HG03108 (cell line): Measurements from ENCODE around the gene ARFGAP1.

Source experiments
- ATAC-seq: cut with Tn5 transposase; IDR thresholded peaks from one replicate; pipeline ENCODE4 v1.9.1; 2021; ENCODE audit warnings: moderate library complexity; ENCODE audit not compliant: unreplicated experiment

ARFGAP1 gene

DNA sequence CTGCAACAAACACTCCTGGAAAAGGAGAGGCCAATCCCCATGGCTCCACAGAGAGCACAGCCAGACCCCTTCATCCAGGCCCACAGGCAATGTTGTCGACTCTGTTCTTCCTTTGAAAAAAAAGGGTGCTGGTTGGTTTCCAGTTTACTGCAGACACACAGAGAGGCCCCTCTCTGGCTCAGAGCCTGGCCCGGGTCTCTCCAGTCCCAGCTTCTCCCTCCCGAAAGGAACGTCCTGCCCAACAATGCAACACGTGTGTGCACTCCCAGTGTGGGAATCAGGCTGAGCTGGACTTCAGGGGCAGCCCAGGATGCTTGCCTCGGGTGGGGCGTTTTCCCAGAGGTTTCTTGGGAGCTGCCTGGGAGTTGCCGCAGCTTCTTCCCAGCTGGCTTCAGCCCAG, 13.8 kb upstream of the ARFGAP1 start:
- no peak for ATAC-seq

DNA sequence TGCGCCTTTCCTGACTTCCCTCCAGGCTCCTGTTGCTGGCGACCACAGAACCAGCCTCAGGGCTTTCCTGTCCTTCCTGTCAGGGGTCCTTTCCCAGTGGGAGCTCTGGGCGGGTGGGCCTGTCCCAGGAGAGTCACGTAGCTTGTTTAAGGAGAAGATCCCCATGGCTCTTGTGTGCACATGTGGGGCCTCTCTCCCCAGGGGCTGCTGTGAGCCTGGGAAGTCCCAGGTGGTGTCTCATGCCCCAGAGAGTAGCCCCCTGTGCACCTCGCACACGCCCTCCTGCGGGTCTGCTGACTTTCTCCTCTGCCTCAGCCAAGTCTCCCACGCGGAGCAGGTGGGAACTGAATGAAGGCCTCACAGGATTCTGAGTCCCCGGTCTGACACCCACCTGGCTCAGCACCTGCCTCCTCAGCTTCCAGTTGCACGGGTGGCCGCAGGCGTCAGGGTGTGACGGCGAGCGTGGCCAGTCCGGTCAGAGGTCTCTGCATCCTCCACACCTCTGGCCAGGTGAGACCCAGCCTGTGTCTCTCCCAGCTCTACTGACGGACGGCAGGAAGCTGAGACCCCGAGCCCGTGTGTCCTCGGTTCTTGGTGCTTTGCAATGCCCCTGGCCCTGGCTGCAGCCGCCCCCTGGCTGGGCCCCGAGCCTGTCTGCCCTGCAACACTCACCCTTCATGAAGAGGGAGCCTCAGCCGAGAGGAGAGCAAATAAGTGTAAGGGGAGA, 12.7 kb upstream of the ARFGAP1 start:
- no peak for ATAC-seq

DNA sequence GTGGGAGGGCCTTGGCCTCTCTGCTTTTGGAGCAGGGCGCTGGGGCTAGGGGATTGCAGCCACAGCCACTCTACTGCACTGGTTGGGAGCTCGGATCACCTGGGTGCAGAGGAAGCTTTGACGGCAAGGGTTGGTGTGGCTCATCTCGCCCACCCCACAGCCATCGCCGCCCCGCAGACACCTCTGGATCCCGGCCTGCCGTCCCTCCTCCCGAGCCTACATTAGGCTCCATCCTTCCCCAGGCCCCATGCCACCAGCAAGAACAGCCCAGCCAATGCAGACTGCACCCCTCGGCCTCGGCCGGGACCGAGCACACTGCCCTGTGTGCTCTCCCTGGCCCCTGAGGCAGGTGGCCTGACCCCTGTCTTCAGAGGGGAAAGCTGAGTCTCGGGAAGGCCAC, 12.1 kb upstream of the ARFGAP1 start:
- ATAC-seq, result no peak

DNA sequence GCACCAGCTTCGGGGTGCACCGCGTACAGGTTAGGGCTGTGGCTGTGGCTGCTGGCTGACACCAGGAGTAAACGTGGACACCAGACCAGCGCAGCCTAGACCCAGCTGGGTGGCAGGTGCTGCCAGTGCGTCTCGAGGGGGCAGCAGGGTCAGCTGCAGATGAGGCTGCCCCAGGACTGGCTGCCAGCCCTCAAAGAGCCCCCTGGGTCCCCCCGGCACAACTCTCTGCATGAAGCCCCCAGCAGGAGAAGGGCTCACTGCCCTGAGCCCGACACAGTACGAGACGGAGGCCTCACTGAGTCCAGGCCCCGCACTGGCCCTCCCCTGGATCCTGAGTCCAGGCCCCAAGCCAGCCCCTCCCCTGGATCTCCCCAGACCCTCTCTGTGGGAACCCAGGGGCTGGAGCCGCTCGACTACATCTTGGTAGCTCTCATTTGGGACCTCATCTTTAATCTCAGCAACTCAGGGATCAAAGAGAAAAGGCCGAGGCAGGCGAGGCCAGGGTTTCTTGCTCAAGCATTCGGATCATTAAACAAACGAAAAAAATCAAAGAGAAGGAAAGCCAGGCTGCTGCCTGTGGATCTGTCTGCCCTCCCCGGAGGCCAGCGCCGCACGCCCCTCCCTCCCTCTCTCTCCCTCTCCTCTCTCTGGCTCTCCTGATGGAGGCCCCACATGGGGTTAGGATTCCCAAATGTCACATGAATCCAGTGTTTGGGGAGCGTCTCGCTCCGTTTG, 11.4 kb upstream of the ARFGAP1 start:
- ATAC-seq, result no peak

DNA sequence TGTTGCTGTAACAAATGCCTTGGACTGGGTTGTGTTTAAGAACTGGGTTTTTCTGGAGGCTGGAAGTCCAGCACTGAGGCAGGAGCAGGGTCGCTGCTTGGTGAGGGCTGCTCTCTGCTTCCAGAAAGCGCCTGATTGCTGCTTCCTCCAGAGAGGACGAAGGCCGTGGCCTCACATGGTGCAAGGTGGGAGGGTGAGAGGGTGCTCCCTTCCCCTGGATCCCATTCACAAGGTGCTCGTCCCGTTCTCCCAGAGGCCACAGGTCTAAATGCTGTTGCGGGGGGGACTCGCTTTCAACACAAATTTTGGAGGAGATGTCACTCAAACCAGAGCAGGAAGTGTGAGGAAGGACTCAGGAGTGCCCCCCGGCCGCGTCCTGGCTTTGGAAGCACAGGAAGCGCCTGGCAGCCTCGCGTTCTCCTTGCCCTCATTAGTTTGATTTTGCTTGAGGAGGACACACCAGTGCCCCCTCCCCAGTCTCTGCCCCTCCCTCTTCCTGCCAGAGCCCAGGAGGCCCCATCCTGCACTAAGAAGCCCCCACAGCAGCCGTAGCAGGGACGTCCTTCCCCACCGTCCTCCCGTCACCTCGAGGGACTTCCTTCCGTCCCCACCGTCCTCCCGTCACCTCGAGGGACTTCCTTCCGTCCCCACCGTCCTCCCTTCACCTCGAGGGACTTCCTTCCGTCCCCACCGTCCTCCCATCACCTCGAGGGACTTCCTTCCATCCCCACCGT, 10.7 kb upstream of the ARFGAP1 start:
- no peak for ATAC-seq

DNA sequence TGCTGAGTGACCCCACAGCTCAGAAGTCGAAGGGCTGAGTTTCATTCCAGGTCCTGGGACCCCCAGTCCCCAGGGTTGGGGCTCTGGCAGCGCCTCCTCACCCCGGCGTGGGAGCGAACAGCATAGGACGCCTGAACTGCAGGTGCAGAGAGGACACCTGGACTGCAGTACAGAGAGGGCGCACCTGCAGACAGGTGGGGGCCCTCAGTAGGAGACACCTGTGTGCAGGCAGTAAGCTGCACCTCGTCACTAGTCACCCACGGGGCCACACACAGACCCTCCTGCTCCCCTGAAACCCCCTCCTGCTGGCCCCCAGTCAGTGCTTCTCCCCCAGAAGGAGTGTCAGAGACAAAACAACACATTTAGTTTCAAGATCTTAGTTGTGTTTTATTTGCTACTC, 9.8 kb upstream of the ARFGAP1 start:
- ATAC-seq, result no peak

DNA sequence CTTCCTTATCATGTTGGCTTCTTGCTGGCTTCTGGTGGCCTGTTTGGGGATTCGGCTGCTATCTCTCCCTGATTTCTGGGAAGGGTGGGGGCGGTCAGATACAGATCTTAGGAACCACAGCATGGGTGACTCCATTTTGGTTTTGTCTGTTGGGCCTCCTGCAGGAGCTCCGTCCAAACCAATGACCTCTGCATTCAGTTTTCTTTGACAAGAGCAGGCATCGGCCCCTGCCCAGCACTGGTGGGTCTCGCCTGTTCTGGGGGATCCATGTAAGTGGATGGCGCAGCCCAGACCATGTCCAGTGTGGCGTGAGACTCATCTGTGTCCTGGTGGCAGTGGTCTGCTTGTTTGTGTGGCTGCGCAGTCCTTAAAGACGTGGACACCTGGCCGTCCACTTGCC, 8.6 kb upstream of the ARFGAP1 start:
- no peak for ATAC-seq

DNA sequence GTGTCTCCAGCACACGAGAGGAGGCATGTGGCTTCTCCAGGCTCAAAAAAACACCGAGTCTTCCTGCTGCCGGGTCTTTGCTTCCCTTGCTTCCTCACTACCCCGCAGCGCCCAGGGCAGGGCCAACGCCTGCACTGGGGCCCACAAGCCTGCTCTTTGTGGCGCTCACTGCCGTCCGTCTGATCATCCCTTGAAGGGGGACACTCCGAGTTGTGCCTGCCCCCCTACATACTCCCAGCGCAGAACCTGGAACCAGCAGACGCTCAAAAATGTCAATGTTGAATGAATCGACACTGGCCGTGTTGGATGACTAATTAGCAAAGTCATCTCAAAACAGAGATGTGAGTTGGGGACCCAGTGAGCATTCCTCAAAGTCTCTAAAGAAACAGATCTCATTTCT, 8.1 kb upstream of the ARFGAP1 start:
- ATAC-seq, result no peak

DNA sequence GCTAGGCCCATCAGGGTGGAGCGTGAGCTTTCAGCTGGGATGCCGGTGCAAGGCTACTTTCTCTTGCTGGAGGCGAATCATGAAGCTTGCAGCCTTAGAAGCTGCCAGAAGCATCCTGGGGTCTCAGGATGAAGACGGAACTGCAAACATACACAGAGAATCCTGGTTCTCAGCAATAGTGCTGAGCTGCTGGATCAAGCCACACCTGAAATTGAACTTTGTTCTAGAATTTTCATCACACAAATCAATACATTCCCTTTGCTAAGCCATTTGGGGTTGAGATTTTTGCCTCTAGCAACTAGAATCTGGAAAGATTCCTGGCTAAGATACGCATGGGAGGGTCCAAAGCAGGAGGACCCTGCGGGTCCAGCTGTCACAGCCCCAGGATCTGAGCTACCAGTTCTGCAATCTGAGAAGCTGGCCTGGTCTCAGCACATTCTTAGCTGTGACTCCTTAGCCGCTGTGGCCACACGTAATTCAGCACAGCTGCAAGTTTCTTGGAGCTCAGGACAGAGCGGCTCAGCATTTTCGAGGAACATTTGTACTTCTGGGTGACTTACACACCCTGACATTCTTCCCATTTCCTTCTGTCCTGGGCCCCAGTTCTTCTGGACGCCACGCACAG, 6.6 kb upstream of the ARFGAP1 start:
- no peak for ATAC-seq

DNA sequence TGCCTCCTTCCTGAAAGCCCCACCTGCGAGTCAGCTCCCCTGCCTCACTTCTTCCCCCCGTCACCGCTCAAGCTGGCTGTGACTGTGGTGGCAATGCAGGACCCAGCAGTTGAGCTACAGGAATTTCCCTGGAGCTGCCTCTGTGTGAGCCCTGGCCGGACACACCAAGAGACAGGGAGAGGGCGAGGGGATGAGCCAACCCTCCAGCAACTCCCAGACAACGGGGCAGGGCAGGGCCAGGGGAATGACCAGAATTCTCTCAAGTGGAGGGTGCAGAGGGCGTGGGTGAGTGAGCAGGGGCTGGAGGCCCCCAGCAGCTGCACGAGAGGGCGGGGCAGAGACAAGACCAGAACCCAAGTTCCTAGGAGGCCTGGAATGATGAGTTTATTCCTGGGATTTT, 4.9 kb upstream of the ARFGAP1 start:
- ATAC-seq, result no peak

DNA sequence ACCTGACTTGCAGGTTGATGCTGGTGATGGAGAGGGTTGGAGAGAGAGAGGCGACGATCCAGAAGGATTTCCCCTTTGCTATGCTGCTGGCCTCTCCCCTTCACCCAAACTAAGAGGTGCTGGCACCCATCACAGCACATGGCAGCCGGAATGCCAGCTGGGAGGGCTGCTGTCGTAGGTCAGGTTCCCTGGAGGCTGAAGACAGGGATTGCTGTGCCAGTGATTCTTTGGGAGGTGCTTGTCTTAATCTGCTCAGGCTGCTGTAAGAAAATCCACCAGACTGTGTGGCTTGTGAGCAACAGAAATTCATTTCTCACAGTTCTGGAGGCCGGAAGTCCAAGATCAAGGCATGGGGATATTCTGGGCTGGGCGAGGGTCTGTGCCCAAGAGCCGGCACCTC, 4.4 kb upstream of the ARFGAP1 start:
- ATAC-seq, result no peak

DNA sequence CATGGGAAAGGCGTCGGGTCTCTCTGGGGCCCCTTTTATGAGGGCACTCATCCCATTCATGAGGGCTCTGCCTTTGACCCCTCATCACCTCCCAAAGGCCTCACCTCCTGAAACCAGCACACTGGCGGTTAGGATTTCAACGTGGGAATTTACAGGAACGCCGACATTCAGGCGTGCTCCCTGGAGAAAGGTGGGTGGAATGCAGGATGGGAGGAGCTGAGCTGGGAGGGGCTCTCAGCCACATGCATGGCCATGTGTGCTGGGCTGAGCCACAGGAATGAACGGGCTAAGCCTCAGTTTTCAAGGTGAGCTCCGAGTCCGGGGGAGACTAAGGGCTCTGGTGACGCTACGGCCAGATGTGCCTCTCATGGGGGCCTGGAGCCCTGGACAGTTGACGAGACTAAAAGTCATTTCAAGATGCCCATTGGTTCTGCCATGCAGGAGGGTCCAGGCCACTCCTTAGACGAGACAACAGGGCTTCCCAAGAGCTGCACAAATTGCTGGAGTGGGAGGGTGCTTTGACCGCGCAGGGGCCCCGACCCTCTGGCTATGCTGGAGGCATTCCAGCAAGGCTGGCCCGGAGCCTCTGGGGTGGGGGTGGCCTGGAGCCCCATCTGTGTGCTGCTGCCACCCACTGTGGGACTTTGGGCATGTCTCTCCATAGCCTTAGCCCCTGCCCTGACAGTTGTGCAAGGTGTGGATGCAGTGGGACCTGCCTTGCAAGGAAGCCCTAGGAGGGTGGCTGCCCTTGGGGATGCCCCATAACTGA, 3.8 kb upstream of the ARFGAP1 start:
- ATAC-seq, result no peak

DNA sequence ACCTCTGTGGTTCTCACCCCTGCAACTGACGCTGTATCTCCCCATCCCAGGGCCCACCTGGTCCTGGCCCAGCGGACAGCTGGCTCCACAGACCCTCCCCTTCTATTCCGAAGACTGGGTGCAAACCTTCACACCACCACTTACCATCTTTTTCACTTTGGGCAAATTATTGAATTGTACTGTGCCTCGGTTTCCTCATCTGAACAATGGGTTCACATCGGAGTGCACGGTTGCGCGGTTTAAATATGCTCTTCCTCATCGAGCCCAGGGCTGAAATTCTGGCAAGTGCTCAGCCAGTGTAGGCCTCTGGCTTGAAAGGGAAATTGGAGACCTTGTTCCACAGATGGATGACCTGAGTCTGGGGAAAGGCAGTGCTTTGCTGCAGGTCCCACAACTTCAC, 2.9 kb upstream of the ARFGAP1 start:
- no peak for ATAC-seq

DNA sequence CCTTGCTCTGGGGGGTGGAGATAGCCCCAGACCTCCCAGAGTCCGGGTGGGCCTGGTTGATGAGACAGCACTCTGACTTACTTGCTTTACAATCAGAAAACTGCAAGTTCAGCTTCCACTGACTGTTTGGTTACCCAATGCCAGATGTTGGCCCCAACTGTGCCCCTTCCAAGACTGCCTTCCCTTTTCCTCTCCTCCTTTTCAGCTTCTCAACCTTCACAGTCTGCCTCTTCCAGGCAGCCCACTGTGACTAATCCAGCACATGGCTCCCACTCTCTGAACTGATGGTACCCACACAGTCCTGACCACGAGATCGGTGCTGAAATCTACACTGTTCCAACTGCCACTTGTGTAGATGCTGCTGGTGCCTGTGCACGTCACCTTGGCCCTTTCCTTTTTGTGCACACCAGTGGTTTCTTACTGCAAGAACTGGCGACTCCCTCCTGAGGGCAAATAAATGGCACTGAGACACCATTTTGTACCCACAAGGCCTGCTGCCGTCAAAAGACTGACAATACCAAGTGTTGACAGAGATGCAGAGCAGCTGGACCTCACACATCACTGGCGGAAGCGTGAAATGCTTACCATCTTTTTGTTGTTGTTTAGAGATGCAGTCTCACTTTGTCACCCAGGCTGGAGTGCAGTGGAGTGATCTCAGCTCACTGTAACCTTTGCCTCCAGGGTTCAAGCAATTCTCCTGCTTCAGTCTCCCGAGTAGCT, 1.8 kb upstream of the ARFGAP1 start:
- no peak for ATAC-seq

DNA sequence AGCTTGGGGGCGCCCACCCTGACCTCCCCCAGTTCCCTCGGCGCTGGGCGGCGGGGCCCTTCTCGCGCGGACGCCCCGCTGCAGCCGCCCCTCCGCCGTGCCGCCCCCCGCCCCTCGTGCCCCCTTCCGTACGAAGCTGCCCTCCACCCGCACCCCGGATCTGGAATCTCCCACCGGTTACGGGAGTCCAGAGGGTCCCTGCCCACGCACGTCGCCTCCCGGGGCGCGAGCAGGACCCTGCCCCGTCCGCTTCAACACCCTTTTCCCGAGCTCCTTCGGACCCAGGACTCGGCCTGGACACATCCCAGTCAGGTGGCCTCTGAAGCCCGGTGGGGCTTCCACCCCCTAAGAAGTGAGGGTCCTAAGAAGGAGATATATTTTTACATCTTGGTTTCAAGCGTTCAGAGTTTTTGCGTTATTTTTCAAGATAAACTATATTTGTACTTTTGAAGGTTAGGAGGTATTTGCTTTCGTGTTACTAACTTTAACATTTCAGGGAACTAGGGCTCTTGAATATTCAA, 506 bp downstream of the ARFGAP1 start:
- ATAC-seq, result no peak

DNA sequence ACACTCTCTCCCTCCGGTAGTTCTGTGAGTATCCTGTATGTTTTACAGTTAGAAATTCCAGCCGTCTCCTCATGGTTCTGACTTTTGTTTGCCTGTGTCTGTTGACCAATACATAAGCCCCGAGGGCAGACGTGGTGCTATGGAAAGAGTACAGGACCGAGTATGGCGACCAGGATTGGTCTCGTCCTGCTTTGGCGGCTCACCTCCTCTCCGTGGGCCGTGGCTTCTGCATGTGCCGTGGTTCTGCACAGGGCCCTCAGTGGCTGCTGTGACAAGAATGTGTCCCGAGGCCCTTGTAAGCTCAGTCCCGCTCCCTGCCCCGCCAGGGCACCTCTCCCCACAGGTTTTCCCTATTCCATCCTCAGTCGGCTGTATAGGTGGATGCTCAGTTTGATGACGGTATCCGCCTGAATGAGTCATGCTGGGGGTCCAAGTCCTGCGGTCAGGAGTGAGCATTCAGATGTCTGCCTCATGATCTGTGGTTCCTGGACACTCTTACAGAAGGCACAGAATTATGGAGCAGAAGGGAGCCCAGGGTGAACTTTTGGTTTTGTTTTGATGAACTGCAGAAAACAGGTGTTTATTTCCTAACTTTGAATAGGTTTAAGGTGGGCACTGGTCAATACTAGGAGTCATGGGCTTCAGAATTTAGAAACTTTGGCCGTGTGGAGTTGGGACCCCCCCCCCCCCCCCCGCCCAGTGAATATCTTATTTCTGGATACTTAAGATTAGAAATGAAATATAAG, 1.2 kb downstream of the ARFGAP1 start:
- ATAC-seq, result no peak

DNA sequence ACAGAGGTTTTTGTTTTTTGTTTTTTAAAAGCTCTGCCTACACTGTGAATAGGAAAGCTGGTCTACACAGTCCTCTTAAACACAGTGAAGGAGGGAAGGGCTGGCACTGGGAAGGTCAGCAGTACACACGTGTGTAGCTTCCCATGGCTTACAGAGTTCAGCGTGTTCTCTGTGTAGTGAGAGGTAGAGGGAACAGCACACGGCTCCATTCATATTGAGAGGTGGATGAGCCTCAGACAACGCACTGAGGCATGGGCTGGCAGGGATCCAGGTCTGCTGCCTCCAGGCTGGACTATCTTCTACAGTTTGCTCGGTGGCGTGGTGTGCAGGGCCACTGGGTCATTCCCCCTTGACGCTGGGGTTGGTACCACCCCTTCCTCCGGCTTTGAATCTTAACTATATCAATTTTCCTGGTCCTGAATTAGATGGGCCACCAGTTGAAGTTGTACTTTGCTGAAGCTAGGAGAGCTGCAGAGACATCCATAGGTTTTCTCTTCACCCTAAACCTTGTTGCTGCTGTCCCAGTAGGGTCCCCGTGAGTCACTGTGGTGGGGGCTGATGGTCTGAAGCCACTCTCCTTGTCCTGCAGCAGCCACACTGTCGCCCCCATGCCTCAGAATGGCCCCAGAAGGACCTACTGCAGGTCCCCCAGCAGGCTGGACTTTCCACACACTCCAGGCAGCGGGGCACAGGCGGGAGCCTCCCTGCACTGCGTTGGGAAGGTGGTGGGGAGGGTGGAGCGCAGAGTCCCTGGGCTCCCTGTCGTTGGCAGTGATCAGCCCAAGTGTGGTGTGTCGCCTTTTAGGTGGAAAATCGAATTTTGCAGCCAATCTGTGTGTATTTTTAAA, 2.0 kb downstream of the ARFGAP1 start:
- no peak for ATAC-seq

DNA sequence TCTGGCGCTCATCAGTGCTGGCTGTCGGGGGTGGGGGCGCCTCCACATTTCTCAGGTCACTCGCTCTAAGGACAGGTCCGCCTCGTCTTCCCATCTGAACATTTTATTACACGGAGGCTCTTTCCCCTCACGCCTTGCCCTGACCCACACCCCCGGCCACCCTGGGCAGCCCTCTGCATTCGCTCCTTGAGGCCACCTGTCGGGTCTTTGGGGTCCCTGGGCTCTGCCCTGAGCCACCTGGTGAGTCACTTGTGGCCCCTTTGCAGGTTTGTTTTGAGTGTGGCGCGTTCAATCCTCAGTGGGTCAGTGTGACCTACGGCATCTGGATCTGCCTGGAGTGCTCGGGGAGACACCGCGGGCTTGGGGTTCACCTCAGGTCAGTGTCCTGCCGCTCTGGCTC, 3.2 kb downstream of the ARFGAP1 start:
- no peak for ATAC-seq
